Mucosa of rectum (tissue), 2 donors: ENCODE data around the gene DIAPH3.

Source experiments
- H3K27ac ChIP-seq, 2 donors: one replicate each; pipeline ENCODE4 v1.7.0; 2013; ENCODE audit warnings: inconsistent platforms in 2 of 2, low read depth in 2 of 2, low read length in 2 of 2
- H3K27me3 ChIP-seq, 2 donors: one replicate each; pipeline ENCODE4 v1.7.0; 2013; ENCODE audit warnings: low read length in 2 of 2; ENCODE audit not compliant: control insufficient read depth in 2 of 2, insufficient read depth in 2 of 2
- H3K36me3 ChIP-seq, 2 donors: one replicate each; pipeline ENCODE4 v1.7.0; 2013; ENCODE audit warnings: low read length in 2 of 2; ENCODE audit not compliant: control insufficient read depth in 2 of 2, insufficient read depth in 2 of 2
- H3K4me1 ChIP-seq, 2 donors: one replicate each; pipeline ENCODE4 v1.7.0; 2013; ENCODE audit warnings: low read length in 2 of 2, mild to moderate bottlenecking in 1 of 2; ENCODE audit not compliant: control insufficient read depth in 2 of 2, insufficient read depth in 2 of 2
- H3K4me3 ChIP-seq, 2 donors: one replicate each; pipeline ENCODE4 v1.7.0; 2013; ENCODE audit warnings: low read length in 2 of 2
- H3K9ac ChIP-seq, 2 donors: one replicate each; pipeline ENCODE4 v1.7.0; 2013; ENCODE audit warnings: low read length in 2 of 2, low read depth in 1 of 2, mild to moderate bottlenecking in 1 of 2
- H3K9me3 ChIP-seq, 2 donors: one replicate each; pipeline ENCODE4 v1.7.0; 2013; ENCODE audit warnings: low read length in 2 of 2; ENCODE audit not compliant: control insufficient read depth in 2 of 2
- donor health status: healthy.
- donor health status: Normal muscosa, but diverticular disease.

The DIAPH3 gene

GRCh38 chr13:59659981-59660380, 503.7 kb downstream of the DIAPH3 start:
- Histone ChIP-seq H3K27ac (no peak overlapping the region), H3K9me3 (no peaks in the 10 kb centered on the region), H3K4me1 (peaks cover 0 to 3% of the 10 kb centered on the region in 2 donors), H3K36me3 (no peaks in the 10 kb centered on the region), H3K27me3 (peaks cover 0 to 2% of the 10 kb centered on the region in 2 donors), H3K4me3 (no peak overlapping the region), H3K9ac (no peak overlapping the region)

- Histone ChIP-seq H3K4me1 (peaks cover 0 to 3% of the 10 kb centered on the region in 2 donors), H3K4me3 (no peak overlapping the region), H3K36me3 (no peaks in the 10 kb centered on the region), H3K9me3 (no peaks in the 10 kb centered on the region), H3K27ac (no peak overlapping the region), H3K9ac (no peak overlapping the region), H3K27me3 (peaks cover 0 to 2% of the 10 kb centered on the region in 2 donors)
Measured at GRCh38 chr13:59658738-59659330, 504.9 kb downstream of the DIAPH3 start.

- peaks cover 0 to 3% of the 10 kb centered on the region in 2 donors for H3K4me1 ChIP-seq
- no peaks in the 10 kb centered on the region for H3K9me3 ChIP-seq
- no peak overlapping the region for H3K9ac ChIP-seq
- H3K27ac ChIP-seq, result no peak overlapping the region
- H3K27me3 ChIP-seq, result peaks cover 0 to 2% of the 10 kb centered on the region in 2 donors
- no peaks in the 10 kb centered on the region for H3K36me3 ChIP-seq
- no peak overlapping the region for H3K4me3 ChIP-seq
Measured at GRCh38 chr13:59658027-59658737, 505.5 kb downstream of the DIAPH3 start.

GRCh38 chr13:59653916-59654315, 509.8 kb downstream of the DIAPH3 start:
- Histone ChIP-seq H3K27ac (no peak overlapping the region), H3K36me3 (no peaks in the 10 kb centered on the region), H3K9ac (no peak overlapping the region), H3K4me1 (peaks cover 0 to 3% of the 10 kb centered on the region in 2 donors), H3K27me3 (peaks cover 0 to 3% of the 10 kb centered on the region in 2 donors), H3K4me3 (no peak overlapping the region), H3K9me3 (no peaks in the 10 kb centered on the region)

- Histone ChIP-seq H3K4me1 (no peaks in the 10 kb centered on the region), H3K27me3 (peaks cover 0 to 3% of the 10 kb centered on the region in 2 donors), H3K27ac (no peak overlapping the region), H3K4me3 (no peak overlapping the region), H3K36me3 (no peaks in the 10 kb centered on the region), H3K9ac (no peak overlapping the region), H3K9me3 (no peaks in the 10 kb centered on the region)
Measured at GRCh38 chr13:59651479-59651878, 512.2 kb downstream of the DIAPH3 start.

- H3K27ac ChIP-seq, result no peak overlapping the region
- no peaks in the 10 kb centered on the region for H3K27me3 ChIP-seq
- no peak overlapping the region for H3K9ac ChIP-seq
Measured at GRCh38 chr13:59643906-59644626, 519.7 kb downstream of the DIAPH3 start.

GRCh38 chr13:59643364-59643841, 520.3 kb downstream of the DIAPH3 start:
- no peaks in the 10 kb centered on the region for H3K36me3 ChIP-seq
- H3K27me3 ChIP-seq, result no peaks in the 10 kb centered on the region
- H3K4me1 ChIP-seq, result no peaks in the 10 kb centered on the region
- no peaks in the 10 kb centered on the region for H3K9me3 ChIP-seq
- no peak overlapping the region for H3K4me3 ChIP-seq
- H3K27ac ChIP-seq, result no peak overlapping the region
- H3K9ac ChIP-seq, result no peak overlapping the region

More at GRCh38 chr13:59643906-59644626, 519.7 kb downstream of the DIAPH3 start:
- Histone ChIP-seq H3K4me3 (no peak overlapping the region), H3K9me3 (no peaks in the 10 kb centered on the region), H3K4me1 (no peaks in the 10 kb centered on the region), H3K36me3 (no peaks in the 10 kb centered on the region)

GRCh38 chr13:59641817-59642216, 521.9 kb downstream of the DIAPH3 start:
- Histone ChIP-seq H3K27ac (no peak overlapping the region), H3K9ac (no peak overlapping the region), H3K4me1 (no peaks in the 10 kb centered on the region), H3K36me3 (no peaks in the 10 kb centered on the region), H3K4me3 (no peak overlapping the region), H3K9me3 (no peaks in the 10 kb centered on the region), H3K27me3 (no peaks in the 10 kb centered on the region)

- H3K4me3 ChIP-seq, result no peak overlapping the region
- H3K4me1 ChIP-seq, result no peaks in the 10 kb centered on the region
- H3K36me3 ChIP-seq, result no peaks in the 10 kb centered on the region
- no peaks in the 10 kb centered on the region for H3K9me3 ChIP-seq
- no peaks in the 10 kb centered on the region for H3K27me3 ChIP-seq
- no peak overlapping the region for H3K9ac ChIP-seq
- no peak overlapping the region for H3K27ac ChIP-seq
Measured at GRCh38 chr13:59641261-59641660, 522.5 kb downstream of the DIAPH3 start.

GRCh38 chr13:59638404-59638803, 525.3 kb downstream of the DIAPH3 start:
- Histone ChIP-seq H3K27me3 (no peaks in the 10 kb centered on the region), H3K4me3 (no peak overlapping the region), H3K9me3 (no peaks in the 10 kb centered on the region), H3K4me1 (no peaks in the 10 kb centered on the region), H3K27ac (no peak overlapping the region), H3K9ac (no peak overlapping the region), H3K36me3 (no peaks in the 10 kb centered on the region)
